ENCODE data around the gene SYNJ2BP. TPM values are rescaled to one million over a fixed set of nuclear protein-coding genes. Genes with fewer than 3 reads are reported as not detected.

Gene SYNJ2BP
- total and polyA plus RNA-seq, 10 donors: 4.8 to 29.1 (median 21.8) TPM

GRCh38 chr14:70392676-70393075, 24.2 kb downstream of the SYNJ2BP start:
- intact Hi-C loops (cut with DNase I; ENCODE audit: low total_unique reads): no loop called here
- no peak overlapping the region for H3K4me3 ChIP-seq
- 46 to 54% (median 52%) methylated on average over 3 of the region's 3 CpGs for WGBS, 5 donors

GRCh38 chr14:70391493-70392391, 25.1 kb downstream of the SYNJ2BP start:
- DNase-seq: no peak
- no peaks in the 10 kb centered on the region for H3K27me3 ChIP-seq (replicated peaks in 1 of 7)
- intact Hi-C loops (cut with DNase I; ENCODE audit: low total_unique reads): no loop called here
- H3K4me3 ChIP-seq: no peak overlapping the region
- H3K4me1 ChIP-seq: no peaks in the 10 kb centered on the region
- H3K27ac ChIP-seq: no peak overlapping the region
- TF ChIP-seq POLR2A (IDR thresholded peaks at IDR 0.05) (no peak), POLR2AphosphoS5 (IDR thresholded peaks at IDR 0.05) (no peak)
- TF ChIP-seq, protein P1, sequence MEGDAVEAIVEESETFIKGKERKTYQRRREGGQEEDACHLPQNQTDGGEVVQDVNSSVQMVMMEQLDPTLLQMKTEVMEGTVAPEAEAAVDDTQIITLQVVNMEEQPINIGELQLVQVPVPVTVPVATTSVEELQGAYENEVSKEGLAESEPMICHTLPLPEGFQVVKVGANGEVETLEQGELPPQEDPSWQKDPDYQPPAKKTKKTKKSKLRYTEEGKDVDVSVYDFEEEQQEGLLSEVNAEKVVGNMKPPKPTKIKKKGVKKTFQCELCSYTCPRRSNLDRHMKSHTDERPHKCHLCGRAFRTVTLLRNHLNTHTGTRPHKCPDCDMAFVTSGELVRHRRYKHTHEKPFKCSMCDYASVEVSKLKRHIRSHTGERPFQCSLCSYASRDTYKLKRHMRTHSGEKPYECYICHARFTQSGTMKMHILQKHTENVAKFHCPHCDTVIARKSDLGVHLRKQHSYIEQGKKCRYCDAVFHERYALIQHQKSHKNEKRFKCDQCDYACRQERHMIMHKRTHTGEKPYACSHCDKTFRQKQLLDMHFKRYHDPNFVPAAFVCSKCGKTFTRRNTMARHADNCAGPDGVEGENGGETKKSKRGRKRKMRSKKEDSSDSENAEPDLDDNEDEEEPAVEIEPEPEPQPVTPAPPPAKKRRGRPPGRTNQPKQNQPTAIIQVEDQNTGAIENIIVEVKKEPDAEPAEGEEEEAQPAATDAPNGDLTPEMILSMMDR (IDR thresholded peaks at IDR 0.05 in 8 of 11, conservative IDR thresholded peaks at IDR 0.05 in 3 of 11): no peak
- H3K36me3 ChIP-seq: peaks cover 0 to 52% (median 4%) of the 10 kb centered on the region in 6 donors
- 85 to 91% (median 87%) methylated on average over 6 of the region's 6 CpGs for WGBS, 5 donors
- H3K9me3 ChIP-seq: peaks cover 0 to 8% (median 1%) of the 10 kb centered on the region in 8 donors

More at GRCh38 chr14:70392676-70393075, 24.2 kb downstream of the SYNJ2BP start:
- H3K36me3 ChIP-seq: peaks cover 0 to 47% (median 6%) of the 10 kb centered on the region in 6 donors
- peaks cover 0 to 8% (median 1%) of the 10 kb centered on the region in 8 donors for H3K9me3 ChIP-seq
- no peak overlapping the region for H3K27ac ChIP-seq
- TF ChIP-seq POLR2A (IDR thresholded peaks at IDR 0.05): no peak
- H3K27me3 ChIP-seq (replicated peaks in 1 of 7): no peaks in the 10 kb centered on the region
- no peak for DNase-seq
- no peaks in the 10 kb centered on the region for H3K4me1 ChIP-seq

GRCh38 chr14:70382536-70382935, 34.4 kb downstream of the SYNJ2BP start:
- Histone ChIP-seq H3K27ac (no peak overlapping the region), H3K4me1 (peaks cover 0 to 15% (median 0%) of the 10 kb centered on the region in 6 donors), H3K27me3 (replicated peaks in 1 of 7) (no peaks in the 10 kb centered on the region), H3K4me3 (no peak overlapping the region), H3K9me3 (no peaks in the 10 kb centered on the region), H3K36me3 (peaks cover 0 to 86% (median 33%) of the 10 kb centered on the region in 6 donors)
- TF ChIP-seq, protein P1 (IDR thresholded peaks at IDR 0.05 in 8 of 11, conservative IDR thresholded peaks at IDR 0.05 in 3 of 11): no peak
- TF ChIP-seq POLR2A (IDR thresholded peaks at IDR 0.05): no peak
- TF ChIP-seq POLR2AphosphoS5 (IDR thresholded peaks at IDR 0.05): no peak
- intact Hi-C loops (cut with DNase I; ENCODE audit: low total_unique reads): no loop called here
- DNase-seq: no peak
- 71 to 89% (median 72%) methylated on average over 2 of the region's 2 CpGs for whole genome bisulfite sequencing, 5 donors

DNA sequence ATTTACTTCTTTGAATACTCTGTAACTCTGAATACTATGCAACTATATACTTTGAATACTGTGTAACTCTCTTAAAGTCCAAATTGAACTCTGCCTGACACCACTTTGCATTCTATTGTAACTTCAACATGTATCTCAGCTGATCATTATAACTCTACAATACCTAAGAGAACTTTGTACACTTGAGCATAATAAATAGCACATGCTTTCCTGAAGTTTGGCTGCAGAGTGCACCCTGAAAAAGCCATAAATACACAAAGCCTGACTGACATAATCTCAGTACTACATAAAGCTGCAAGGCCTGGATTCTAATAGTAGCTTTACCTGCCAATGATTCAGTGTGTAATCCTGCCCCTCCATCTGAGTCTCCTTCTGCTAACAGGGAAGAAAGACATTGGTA, 36.1 kb downstream of the SYNJ2BP start:
- DNase-seq: no peak
- intact Hi-C loops (cut with DNase I; ENCODE audit: low total_unique reads): no loop called here
- Histone ChIP-seq H3K27ac (no peak overlapping the region), H3K4me1 (peaks cover 0 to 15% (median 0%) of the 10 kb centered on the region in 6 donors), H3K27me3 (replicated peaks in 1 of 7) (no peaks in the 10 kb centered on the region), H3K36me3 (peaks cover 0 to 86% (median 28%) of the 10 kb centered on the region in 6 donors), H3K4me3 (no peak overlapping the region), H3K9me3 (no peaks in the 10 kb centered on the region)
- TF ChIP-seq, protein P1 (IDR thresholded peaks at IDR 0.05 in 8 of 11, conservative IDR thresholded peaks at IDR 0.05 in 3 of 11): no peak
- TF ChIP-seq POLR2A (IDR thresholded peaks at IDR 0.05) (no peak), POLR2AphosphoS5 (IDR thresholded peaks at IDR 0.05) (no peak)
